ENCODE data around the gene GPANK1. TPM values are rescaled to one million over a fixed set of nuclear protein-coding genes. Genes with fewer than 3 reads are reported as not detected.

GPANK1 gene
- total RNA-seq, 1 experiment from 2014 or later = 11.5 TPM

GRCh38 chr6:31659649-31660380 lies 5.0 kb downstream of the GPANK1 start:
- Histone ChIP-seq H3K4me3 (peak overlapping the region; percentile 79), H3K27ac (peak overlapping the region; percentile 71), H2AFZ (peak overlapping the region; percentile 81), H4K20me1 (ENCODE audit: insufficient read depth) (0 out of 2 replicates have a peak, but pooled peaks cover 7% of the 10 kb centered on the region), H3K9me2 (ENCODE audit: insufficient read depth) (no peaks in the 10 kb centered on the region), H3K9me3 (ENCODE audit: insufficient read depth, low read depth) (no peaks in the 10 kb centered on the region), H3K4me1 (replicated peaks; ENCODE audit: insufficient read depth) (peaks cover 26% of the 10 kb centered on the region), H3K4me2 (peak overlapping the region; percentile 88), H3K79me2 (ENCODE audit: low read depth) (peaks cover 50% of the 10 kb centered on the region), H3F3A (ENCODE audit: insufficient read depth, low read depth) (peaks cover 20% of the 10 kb centered on the region), H3K36me3 (ENCODE audit: low read depth) (0 out of 2 replicates have a peak, but pooled peaks cover 10% of the 10 kb centered on the region), H3K27me3 (ENCODE audit: insufficient read depth, low read depth) (no peaks in the 10 kb centered on the region)
- POLR2A ChIA-PET (ENCODE audit: unreplicated experiment) = interaction anchor here (0.5 to 0.8 kb wide), 5 partner anchors 7 to 171 kb away, joined by 4 to 26 read pairs (median 4); partner anchors contain the start of genes BAG6, NFKBIL1 and VARS1
- peak; percentile 18 to 54 for DNase-seq
- BruUV-seq (replicated peaks) = TSS peak; percentile 48
- TF ChIP-seq, protein P1, sequence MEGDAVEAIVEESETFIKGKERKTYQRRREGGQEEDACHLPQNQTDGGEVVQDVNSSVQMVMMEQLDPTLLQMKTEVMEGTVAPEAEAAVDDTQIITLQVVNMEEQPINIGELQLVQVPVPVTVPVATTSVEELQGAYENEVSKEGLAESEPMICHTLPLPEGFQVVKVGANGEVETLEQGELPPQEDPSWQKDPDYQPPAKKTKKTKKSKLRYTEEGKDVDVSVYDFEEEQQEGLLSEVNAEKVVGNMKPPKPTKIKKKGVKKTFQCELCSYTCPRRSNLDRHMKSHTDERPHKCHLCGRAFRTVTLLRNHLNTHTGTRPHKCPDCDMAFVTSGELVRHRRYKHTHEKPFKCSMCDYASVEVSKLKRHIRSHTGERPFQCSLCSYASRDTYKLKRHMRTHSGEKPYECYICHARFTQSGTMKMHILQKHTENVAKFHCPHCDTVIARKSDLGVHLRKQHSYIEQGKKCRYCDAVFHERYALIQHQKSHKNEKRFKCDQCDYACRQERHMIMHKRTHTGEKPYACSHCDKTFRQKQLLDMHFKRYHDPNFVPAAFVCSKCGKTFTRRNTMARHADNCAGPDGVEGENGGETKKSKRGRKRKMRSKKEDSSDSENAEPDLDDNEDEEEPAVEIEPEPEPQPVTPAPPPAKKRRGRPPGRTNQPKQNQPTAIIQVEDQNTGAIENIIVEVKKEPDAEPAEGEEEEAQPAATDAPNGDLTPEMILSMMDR (conservative IDR thresholded peaks at IDR 0.05) = no peak
- CTCF ChIA-PET = interaction anchor here (1.0 kb wide), 1 partner anchor 110 kb away, joined by 3 read pairs; no protein-coding TSS in a partner anchor
- intact Hi-C loops (cut with micrococcal nuclease; ENCODE audit: unreplicated experiment) = loop anchor here (1.0 to 10.0 kb wide), 2 partner anchors 8 to 515 kb away; partner anchors contain the start of genes AGPAT1, BAG6 and RNF5

GRCh38 chr6:31658983-31659648 lies 5.7 kb downstream of the GPANK1 start:
- peaks cover 23% of the 10 kb centered on the region for H3K4me1 ChIP-seq (replicated peaks; ENCODE audit: insufficient read depth)
- peak overlapping the region; percentile 88 for H3K4me2 ChIP-seq
- H4K20me1 ChIP-seq (ENCODE audit: insufficient read depth) = 0 out of 2 replicates have a peak, but pooled peaks cover 7% of the 10 kb centered on the region
- intact Hi-C loops (cut with micrococcal nuclease; ENCODE audit: unreplicated experiment) = no loop called here
- no peaks in the 10 kb centered on the region for H3K9me2 ChIP-seq (ENCODE audit: insufficient read depth)
- TF ChIP-seq EZH2 (IDR thresholded peaks at IDR 0.05; ENCODE audit: low read depth) = no peak
- TF ChIP-seq, protein P1 (conservative IDR thresholded peaks at IDR 0.05) = no peak
- no peak overlapping the region for H2AFZ ChIP-seq
- H3K27ac ChIP-seq = no peak overlapping the region
- H3K9me3 ChIP-seq (ENCODE audit: insufficient read depth, low read depth) = no peaks in the 10 kb centered on the region
- POLR2A ChIA-PET (ENCODE audit: unreplicated experiment) = no interaction called here
- no peak for DNase-seq
- H3K79me2 ChIP-seq (ENCODE audit: low read depth) = peaks cover 44% of the 10 kb centered on the region
- no TSS peak for BruUV-seq (replicated peaks)
- CTCF ChIA-PET = no interaction called here
- H3F3A ChIP-seq (ENCODE audit: insufficient read depth, low read depth) = peaks cover 16% of the 10 kb centered on the region
- peak overlapping the region; percentile 79 for H3K4me3 ChIP-seq
- H3K27me3 ChIP-seq (ENCODE audit: insufficient read depth, low read depth) = no peaks in the 10 kb centered on the region
- H3K36me3 ChIP-seq (ENCODE audit: low read depth) = 0 out of 2 replicates have a peak, but pooled peaks cover 10% of the 10 kb centered on the region

DNA sequence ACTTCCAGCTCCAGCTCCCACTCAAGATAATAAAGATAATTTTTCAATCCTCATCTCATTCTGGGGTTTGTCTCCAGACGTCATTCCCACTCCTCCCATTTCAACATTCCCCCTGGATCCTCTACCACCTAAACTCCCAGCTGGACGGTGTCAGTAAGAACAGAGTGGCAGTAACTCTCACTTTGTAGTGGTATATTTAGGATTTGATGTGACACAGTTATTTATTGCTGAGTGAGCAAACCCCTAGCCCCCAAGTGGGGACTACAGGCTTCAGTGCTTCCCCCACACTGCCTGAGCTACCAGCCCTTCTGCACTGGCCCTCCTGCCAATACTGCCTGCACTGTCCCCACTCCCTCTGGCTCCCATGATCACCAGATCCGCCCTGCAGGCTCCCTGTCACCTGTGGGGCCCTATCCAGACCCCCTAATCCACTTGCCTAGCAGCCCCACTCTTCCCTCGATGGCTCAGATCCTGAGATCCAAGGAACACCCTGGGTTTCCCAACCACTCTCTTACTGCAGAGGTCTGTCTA lies 6.6 kb downstream of the GPANK1 start:
- H3K4me1 ChIP-seq (replicated peaks; ENCODE audit: insufficient read depth) = peaks cover 20% of the 10 kb centered on the region

More for the DNA sequence above, 6.6 kb downstream of the GPANK1 start:
- Histone ChIP-seq H3F3A (ENCODE audit: insufficient read depth, low read depth) (peaks cover 24% of the 10 kb centered on the region), H4K20me1 (ENCODE audit: insufficient read depth) (0 out of 2 replicates have a peak, but pooled peaks cover 7% of the 10 kb centered on the region), H3K36me3 (ENCODE audit: low read depth) (0 out of 2 replicates have a peak, but pooled peaks cover 5% of the 10 kb centered on the region), H3K9me2 (ENCODE audit: insufficient read depth) (no peaks in the 10 kb centered on the region), H2AFZ (no peak overlapping the region), H3K79me2 (ENCODE audit: low read depth) (peaks cover 35% of the 10 kb centered on the region), H3K4me3 (no peak overlapping the region; the same call in 1 of the 2 replicates), H3K9me3 (ENCODE audit: insufficient read depth, low read depth) (no peaks in the 10 kb centered on the region), H3K4me2 (peak overlapping the region; percentile 88; the same call in 1 of the 2 replicates), H3K27me3 (ENCODE audit: insufficient read depth, low read depth) (no peaks in the 10 kb centered on the region), H3K27ac (no peak overlapping the region)
- ChIA-PET CTCF (no interaction called here), POLR2A (ENCODE audit: unreplicated experiment) (no interaction called here)
- no peak for DNase-seq
- intact Hi-C loops (cut with micrococcal nuclease; ENCODE audit: unreplicated experiment) = no loop called here
- TF ChIP-seq EZH2 (IDR thresholded peaks at IDR 0.05; ENCODE audit: low read depth) = no peak
- TF ChIP-seq, protein P1 (conservative IDR thresholded peaks at IDR 0.05) = no peak
- BruUV-seq (replicated peaks) = no TSS peak
